Measurements from ENCODE around the gene DNTTIP2. TPM values are rescaled to one million over a fixed set of nuclear protein-coding genes. Genes with fewer than 3 reads are reported as not detected.

The DNTTIP2 gene
- total RNA-seq, 2 donors from 2014 or later: 56.2 to 74.7 TPM

DNA sequence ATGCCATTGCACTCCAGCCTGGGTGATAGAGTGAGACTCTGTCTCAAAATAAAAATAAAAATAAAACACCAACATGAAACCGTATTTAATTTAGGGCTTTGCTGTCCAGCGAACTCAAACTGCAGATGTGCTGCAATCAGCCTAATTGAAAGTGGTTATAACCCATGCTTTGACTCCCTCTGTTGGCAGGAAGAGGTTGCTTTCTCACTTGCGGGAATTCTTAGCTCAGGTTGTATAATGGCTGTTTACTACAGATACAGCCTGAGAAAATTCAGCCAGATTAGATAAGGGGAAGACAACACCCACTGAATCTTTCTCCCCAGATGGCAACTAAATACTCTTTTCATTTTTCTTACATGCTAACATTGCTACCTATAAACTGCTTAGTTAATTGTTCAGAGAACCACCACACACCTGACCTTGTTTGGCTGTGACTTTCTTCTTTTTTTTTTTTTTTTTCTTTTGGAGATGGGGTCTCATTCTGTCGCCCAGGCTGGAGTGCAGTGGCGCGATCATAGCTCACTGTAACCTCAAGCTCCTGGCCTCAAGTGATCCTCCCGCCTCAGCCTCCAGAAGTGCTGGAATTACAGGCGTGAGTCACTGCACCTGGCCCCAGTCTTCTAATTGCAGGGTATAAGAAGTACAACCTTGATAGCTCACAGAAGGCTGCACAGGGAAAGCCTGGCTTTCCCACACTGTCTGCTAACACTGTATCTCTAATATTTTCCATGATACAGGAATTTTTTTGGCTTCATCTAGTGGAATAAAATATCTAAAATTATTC, 34.6 kb downstream of the DNTTIP2 start:
- H3K9ac ChIP-seq (ENCODE audit: extremely low read depth, low read length, poor library complexity, severe bottlenecking): no peak overlapping the region
- H3K36me3 Mint-ChIP-seq (ENCODE audit: low read depth): peaks cover 20% of the 10 kb centered on the region
- no peak overlapping the region for H3K4me3 Mint-ChIP-seq
- H3K4me3 ChIP-seq (ENCODE audit: low read length): no peak overlapping the region
- no peaks in the 10 kb centered on the region for H3K27me3 Mint-ChIP-seq (ENCODE audit: insufficient read depth)
- WGBS, 2 experiments (ENCODE audit: insufficient coverage in 1 of 2, insufficient read length in 1 of 2): 54 to 69% methylated on average over 5 to 8 of the region's 8 CpGs
- peak overlapping the region; percentile 48 for H3K27ac Mint-ChIP-seq
- H3K27me3 ChIP-seq (ENCODE audit: control insufficient read depth, insufficient read depth, low read length, poor library complexity, severe bottlenecking): no peaks in the 10 kb centered on the region
- H3K9me3 ChIP-seq (ENCODE audit: control insufficient read depth, low read length): peaks cover 12% of the 10 kb centered on the region
- peaks cover 4% of the 10 kb centered on the region for H3K4me1 ChIP-seq (ENCODE audit: control insufficient read depth, insufficient read depth, low read length)
- DNase-seq: peak; percentile 73
- TF ChIP-seq, protein P1, sequence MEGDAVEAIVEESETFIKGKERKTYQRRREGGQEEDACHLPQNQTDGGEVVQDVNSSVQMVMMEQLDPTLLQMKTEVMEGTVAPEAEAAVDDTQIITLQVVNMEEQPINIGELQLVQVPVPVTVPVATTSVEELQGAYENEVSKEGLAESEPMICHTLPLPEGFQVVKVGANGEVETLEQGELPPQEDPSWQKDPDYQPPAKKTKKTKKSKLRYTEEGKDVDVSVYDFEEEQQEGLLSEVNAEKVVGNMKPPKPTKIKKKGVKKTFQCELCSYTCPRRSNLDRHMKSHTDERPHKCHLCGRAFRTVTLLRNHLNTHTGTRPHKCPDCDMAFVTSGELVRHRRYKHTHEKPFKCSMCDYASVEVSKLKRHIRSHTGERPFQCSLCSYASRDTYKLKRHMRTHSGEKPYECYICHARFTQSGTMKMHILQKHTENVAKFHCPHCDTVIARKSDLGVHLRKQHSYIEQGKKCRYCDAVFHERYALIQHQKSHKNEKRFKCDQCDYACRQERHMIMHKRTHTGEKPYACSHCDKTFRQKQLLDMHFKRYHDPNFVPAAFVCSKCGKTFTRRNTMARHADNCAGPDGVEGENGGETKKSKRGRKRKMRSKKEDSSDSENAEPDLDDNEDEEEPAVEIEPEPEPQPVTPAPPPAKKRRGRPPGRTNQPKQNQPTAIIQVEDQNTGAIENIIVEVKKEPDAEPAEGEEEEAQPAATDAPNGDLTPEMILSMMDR (conservative IDR thresholded peaks at IDR 0.05): peak; percentile 86
- H3K4me1 Mint-ChIP-seq: peaks cover 13% of the 10 kb centered on the region
- no peak overlapping the region for H3K27ac ChIP-seq (ENCODE audit: low read depth, low read length)
- H3K9me3 Mint-ChIP-seq: peaks cover 9% of the 10 kb centered on the region
- H3K36me3 ChIP-seq (ENCODE audit: control insufficient read depth, insufficient read depth, low read length): no peaks in the 10 kb centered on the region

DNA sequence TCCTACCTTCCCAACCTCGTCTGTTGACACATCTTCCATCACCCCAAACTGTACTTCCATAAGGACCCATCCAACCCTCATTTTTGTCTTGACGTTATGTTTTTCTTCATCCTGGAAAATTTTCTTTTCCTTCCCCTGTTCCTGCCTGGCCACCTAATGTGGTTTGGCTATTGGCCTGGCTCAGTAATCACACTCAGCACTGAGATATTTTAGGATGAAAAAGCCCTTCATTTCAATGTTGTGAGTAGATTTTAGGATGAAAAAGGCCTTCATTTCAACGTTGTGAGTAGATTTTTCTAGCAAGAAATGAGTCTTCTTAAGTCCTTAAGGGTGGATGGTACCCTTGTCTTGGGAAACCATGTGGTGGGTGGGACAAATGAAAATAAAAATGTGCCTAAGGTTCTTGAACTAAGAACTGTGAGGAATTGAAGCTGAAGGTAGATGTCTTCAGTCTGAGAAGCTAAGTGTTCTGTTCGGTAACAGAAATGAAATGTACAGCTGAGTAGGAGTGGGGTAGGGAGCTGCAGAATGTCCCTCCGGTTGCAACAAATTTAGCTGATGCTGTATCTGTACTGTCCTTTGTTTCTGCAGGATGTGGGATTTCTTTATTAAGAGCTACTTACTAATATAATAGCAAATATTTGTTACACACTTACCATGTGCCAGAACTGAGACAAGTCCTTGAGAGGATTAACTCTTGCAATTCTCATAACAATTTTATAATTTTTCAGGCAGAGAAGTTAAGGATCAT, 36.1 kb downstream of the DNTTIP2 start:
- H3K9ac ChIP-seq (ENCODE audit: extremely low read depth, low read length, poor library complexity, severe bottlenecking): no peak overlapping the region
- H3K36me3 ChIP-seq (ENCODE audit: control insufficient read depth, insufficient read depth, low read length): no peaks in the 10 kb centered on the region
- peaks cover 6% of the 10 kb centered on the region for H3K9me3 Mint-ChIP-seq
- H3K4me1 Mint-ChIP-seq: peaks cover 13% of the 10 kb centered on the region
- no peak overlapping the region for H3K27ac ChIP-seq (ENCODE audit: low read depth, low read length)
- peaks cover 4% of the 10 kb centered on the region for H3K9me3 ChIP-seq (ENCODE audit: control insufficient read depth, low read length)
- 94 to 96% methylated on average over 4 to 5 of the region's 5 CpGs for WGBS, 2 experiments (ENCODE audit: insufficient coverage in 1 of 2, insufficient read length in 1 of 2)
- no peaks in the 10 kb centered on the region for H3K27me3 Mint-ChIP-seq (ENCODE audit: insufficient read depth)
- no peaks in the 10 kb centered on the region for H3K27me3 ChIP-seq (ENCODE audit: control insufficient read depth, insufficient read depth, low read length, poor library complexity, severe bottlenecking)
- no peak for DNase-seq
- H3K4me1 ChIP-seq (ENCODE audit: control insufficient read depth, insufficient read depth, low read length): peaks cover 4% of the 10 kb centered on the region
- H3K27ac Mint-ChIP-seq: no peak overlapping the region
- TF ChIP-seq, protein P1 (conservative IDR thresholded peaks at IDR 0.05): no peak
- peaks cover 23% of the 10 kb centered on the region for H3K36me3 Mint-ChIP-seq (ENCODE audit: low read depth)
- no peak overlapping the region for H3K4me3 Mint-ChIP-seq
- no peak overlapping the region for H3K4me3 ChIP-seq (ENCODE audit: low read length)

DNA sequence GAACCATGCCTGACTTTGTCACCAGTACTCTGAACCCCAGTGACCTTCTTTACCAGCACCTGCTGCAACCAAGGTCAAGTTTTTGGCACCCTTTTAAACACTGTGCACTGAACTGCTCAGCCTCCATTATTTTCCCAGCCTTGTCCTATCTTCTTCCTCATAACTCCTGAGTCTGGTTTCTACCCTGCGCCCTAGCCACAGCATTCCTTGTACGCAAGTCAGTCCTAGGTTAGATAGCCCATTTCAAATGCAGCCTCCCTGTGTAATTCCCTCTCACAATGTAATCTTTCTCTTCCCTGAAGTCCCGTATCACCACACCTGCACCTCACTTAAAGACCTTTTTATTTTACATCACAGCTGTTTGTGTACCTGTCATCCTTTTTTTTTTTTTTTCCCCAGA, 37.2 kb downstream of the DNTTIP2 start:
- H3K4me3 Mint-ChIP-seq: no peak overlapping the region
- Histone ChIP-seq H3K4me1 (ENCODE audit: control insufficient read depth, insufficient read depth, low read length) (peaks cover 4% of the 10 kb centered on the region), H3K9ac (ENCODE audit: extremely low read depth, low read length, poor library complexity, severe bottlenecking) (no peak overlapping the region), H3K27me3 (ENCODE audit: control insufficient read depth, insufficient read depth, low read length, poor library complexity, severe bottlenecking) (no peaks in the 10 kb centered on the region), H3K4me3 (ENCODE audit: low read length) (no peak overlapping the region), H3K36me3 (ENCODE audit: control insufficient read depth, insufficient read depth, low read length) (no peaks in the 10 kb centered on the region), H3K9me3 (ENCODE audit: control insufficient read depth, low read length) (peaks cover 12% of the 10 kb centered on the region), H3K27ac (ENCODE audit: low read depth, low read length) (no peak overlapping the region)
- TF ChIP-seq, protein P1 (conservative IDR thresholded peaks at IDR 0.05): no peak
- H3K36me3 Mint-ChIP-seq (ENCODE audit: low read depth): peaks cover 27% of the 10 kb centered on the region
- peaks cover 17% of the 10 kb centered on the region for H3K4me1 Mint-ChIP-seq
- peaks cover 13% of the 10 kb centered on the region for H3K9me3 Mint-ChIP-seq
- H3K27ac Mint-ChIP-seq: no peak overlapping the region
- no peak for DNase-seq
- no peaks in the 10 kb centered on the region for H3K27me3 Mint-ChIP-seq (ENCODE audit: insufficient read depth)
- WGBS, 2 experiments (ENCODE audit: insufficient coverage in 1 of 2, insufficient read length in 1 of 2): 94 to 100% methylated on average over 3 of the region's 3 CpGs
